B cell (primary cell): ENCODE measurements around the gene UBR7.

Experiments used
- EZH2 ChIP-seq: IDR thresholded peaks from 2 replicates; pipeline ENCODE4 v1.6.1; 2012; ENCODE audit warnings: borderline replicate concordance, low read depth, mild to moderate bottlenecking, moderate library complexity, low read length; ENCODE audit not compliant: insufficient read depth, poor library complexity, severe bottlenecking
- TF ChIP-seq, protein P1 (sequence below): fragments of 200-600 bp; IDR thresholded peaks from one replicate; pipeline ENCODE4 v1.8.0; 2022; ENCODE audit warnings: antibody characterized with exemption, mild to moderate bottlenecking

DNA sequence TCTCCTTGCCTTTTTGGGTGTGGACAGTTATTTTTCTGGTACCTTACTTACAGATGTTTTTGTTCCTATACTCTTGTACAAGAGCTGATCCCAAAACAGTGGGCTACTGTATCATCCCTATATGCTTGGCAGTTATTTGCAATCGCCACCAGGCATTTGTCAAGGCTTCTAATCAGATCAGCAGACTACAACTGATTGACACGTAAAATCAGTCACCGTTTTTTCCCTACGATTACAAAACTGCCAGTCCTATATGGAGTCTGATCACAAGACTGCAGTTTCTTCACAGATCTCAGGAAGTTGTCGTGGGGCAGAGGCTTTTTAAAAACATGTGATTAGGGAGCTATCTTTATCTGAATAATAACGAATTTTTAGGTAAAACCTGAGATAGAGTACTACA is 20.6 kb upstream of the UBR7 start:
- TF ChIP-seq, protein P1, sequence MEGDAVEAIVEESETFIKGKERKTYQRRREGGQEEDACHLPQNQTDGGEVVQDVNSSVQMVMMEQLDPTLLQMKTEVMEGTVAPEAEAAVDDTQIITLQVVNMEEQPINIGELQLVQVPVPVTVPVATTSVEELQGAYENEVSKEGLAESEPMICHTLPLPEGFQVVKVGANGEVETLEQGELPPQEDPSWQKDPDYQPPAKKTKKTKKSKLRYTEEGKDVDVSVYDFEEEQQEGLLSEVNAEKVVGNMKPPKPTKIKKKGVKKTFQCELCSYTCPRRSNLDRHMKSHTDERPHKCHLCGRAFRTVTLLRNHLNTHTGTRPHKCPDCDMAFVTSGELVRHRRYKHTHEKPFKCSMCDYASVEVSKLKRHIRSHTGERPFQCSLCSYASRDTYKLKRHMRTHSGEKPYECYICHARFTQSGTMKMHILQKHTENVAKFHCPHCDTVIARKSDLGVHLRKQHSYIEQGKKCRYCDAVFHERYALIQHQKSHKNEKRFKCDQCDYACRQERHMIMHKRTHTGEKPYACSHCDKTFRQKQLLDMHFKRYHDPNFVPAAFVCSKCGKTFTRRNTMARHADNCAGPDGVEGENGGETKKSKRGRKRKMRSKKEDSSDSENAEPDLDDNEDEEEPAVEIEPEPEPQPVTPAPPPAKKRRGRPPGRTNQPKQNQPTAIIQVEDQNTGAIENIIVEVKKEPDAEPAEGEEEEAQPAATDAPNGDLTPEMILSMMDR = no peak
- TF ChIP-seq EZH2 = no peak
